Measurements from ENCODE around the gene ARID3A. TPM values are rescaled to one million over a fixed set of nuclear protein-coding genes. Genes with fewer than 3 reads are reported as not detected.

Gene ARID3A
- total and polyA plus RNA-seq, 9 donors: 1.1 to 8.1 (median 4.5) TPM

- no peak overlapping the region for H3K27ac ChIP-seq
- H3K4me3 ChIP-seq: no peak overlapping the region
- no peaks in the 10 kb centered on the region for H3K9me3 ChIP-seq
- no peaks in the 10 kb centered on the region for H3K27me3 ChIP-seq
- WGBS, 3 donors: 9 to 15% (median 11%) methylated on average over 24 to 27 of the region's 27 CpGs
- peaks cover 12% of the 10 kb centered on the region for H3K4me1 ChIP-seq (ENCODE audit: insufficient read depth)
- no peaks in the 10 kb centered on the region for H3K36me3 ChIP-seq
- intact Hi-C loops (cut with DNase I): no loop called here
- DNase-seq: peak; percentile 84 to 96 (median 89)
- TF ChIP-seq POLR2A (IDR thresholded peaks at IDR 0.05) (no peak), EP300 (IDR thresholded peaks at IDR 0.05) (no peak)
- TF ChIP-seq, protein P1, sequence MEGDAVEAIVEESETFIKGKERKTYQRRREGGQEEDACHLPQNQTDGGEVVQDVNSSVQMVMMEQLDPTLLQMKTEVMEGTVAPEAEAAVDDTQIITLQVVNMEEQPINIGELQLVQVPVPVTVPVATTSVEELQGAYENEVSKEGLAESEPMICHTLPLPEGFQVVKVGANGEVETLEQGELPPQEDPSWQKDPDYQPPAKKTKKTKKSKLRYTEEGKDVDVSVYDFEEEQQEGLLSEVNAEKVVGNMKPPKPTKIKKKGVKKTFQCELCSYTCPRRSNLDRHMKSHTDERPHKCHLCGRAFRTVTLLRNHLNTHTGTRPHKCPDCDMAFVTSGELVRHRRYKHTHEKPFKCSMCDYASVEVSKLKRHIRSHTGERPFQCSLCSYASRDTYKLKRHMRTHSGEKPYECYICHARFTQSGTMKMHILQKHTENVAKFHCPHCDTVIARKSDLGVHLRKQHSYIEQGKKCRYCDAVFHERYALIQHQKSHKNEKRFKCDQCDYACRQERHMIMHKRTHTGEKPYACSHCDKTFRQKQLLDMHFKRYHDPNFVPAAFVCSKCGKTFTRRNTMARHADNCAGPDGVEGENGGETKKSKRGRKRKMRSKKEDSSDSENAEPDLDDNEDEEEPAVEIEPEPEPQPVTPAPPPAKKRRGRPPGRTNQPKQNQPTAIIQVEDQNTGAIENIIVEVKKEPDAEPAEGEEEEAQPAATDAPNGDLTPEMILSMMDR (IDR thresholded peaks at IDR 0.05): no peak
Measured at GRCh38 chr19:944171-944567, 18.3 kb downstream of the ARID3A start.

DNA sequence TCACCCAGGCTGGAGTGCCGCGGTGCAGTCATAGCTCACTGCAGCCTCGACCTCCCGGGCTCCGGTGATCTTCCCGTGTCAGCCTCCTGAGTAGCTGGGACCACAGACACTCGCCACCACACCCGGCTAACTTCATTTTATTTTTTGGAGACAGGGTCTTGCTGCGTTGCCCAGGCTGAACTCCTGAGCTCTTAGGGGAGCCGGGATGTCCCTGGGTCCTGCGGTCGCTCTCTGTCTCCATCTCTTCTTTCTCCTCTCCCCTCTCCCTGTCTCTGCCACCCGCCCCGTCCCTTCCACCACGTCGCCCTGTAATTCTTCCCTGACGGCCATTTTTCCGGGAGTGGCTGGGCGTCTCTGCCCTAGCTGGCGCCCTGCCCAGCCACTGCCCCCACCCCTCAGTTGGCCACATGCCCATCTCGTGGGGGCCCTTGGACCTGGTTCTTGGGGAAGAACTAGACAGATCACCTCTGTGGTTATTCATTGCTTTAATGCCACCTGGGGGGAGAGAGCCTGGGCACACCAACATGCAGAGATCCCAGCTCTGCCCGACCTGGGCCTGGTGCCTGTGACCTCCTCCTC, 18.9 kb downstream of the ARID3A start:
- H3K36me3 ChIP-seq: no peaks in the 10 kb centered on the region

GRCh38 chr19:945401-946252, 19.8 kb downstream of the ARID3A start:
- no peaks in the 10 kb centered on the region for H3K27me3 ChIP-seq
- TF ChIP-seq EP300 (IDR thresholded peaks at IDR 0.05) (no peak), POLR2A (IDR thresholded peaks at IDR 0.05) (no peak)
- TF ChIP-seq, protein P1 (IDR thresholded peaks at IDR 0.05): no peak
- no peak overlapping the region for H3K4me3 ChIP-seq
- H3K9me3 ChIP-seq: no peaks in the 10 kb centered on the region
- peaks cover 12% of the 10 kb centered on the region for H3K4me1 ChIP-seq (ENCODE audit: insufficient read depth)
- peak in 1 of 5 donors; percentile 26 for DNase-seq
- 90% methylated on average over 29 to 37 of the region's 37 CpGs for WGBS, 3 donors
- H3K36me3 ChIP-seq: no peaks in the 10 kb centered on the region
- H3K27ac ChIP-seq: no peak overlapping the region
- intact Hi-C loops (cut with DNase I): no loop called here

More for the DNA sequence above, 18.9 kb downstream of the ARID3A start:
- TF ChIP-seq, protein P1 (IDR thresholded peaks at IDR 0.05): no peak
- no peak for TF ChIP-seq POLR2A (IDR thresholded peaks at IDR 0.05)
- no peak for TF ChIP-seq EP300 (IDR thresholded peaks at IDR 0.05)
- Histone ChIP-seq H3K27ac (no peak overlapping the region), H3K4me1 (ENCODE audit: insufficient read depth) (peaks cover 12% of the 10 kb centered on the region), H3K4me3 (no peak overlapping the region), H3K27me3 (no peaks in the 10 kb centered on the region), H3K9me3 (no peaks in the 10 kb centered on the region)
- WGBS, 3 donors: 53 to 60% (median 57%) methylated on average over 22 of the region's 22 CpGs
- peak in 3 of 5 donors; percentile 43 to 62 (median 57) for DNase-seq
- intact Hi-C loops (cut with DNase I): no loop called here

DNA sequence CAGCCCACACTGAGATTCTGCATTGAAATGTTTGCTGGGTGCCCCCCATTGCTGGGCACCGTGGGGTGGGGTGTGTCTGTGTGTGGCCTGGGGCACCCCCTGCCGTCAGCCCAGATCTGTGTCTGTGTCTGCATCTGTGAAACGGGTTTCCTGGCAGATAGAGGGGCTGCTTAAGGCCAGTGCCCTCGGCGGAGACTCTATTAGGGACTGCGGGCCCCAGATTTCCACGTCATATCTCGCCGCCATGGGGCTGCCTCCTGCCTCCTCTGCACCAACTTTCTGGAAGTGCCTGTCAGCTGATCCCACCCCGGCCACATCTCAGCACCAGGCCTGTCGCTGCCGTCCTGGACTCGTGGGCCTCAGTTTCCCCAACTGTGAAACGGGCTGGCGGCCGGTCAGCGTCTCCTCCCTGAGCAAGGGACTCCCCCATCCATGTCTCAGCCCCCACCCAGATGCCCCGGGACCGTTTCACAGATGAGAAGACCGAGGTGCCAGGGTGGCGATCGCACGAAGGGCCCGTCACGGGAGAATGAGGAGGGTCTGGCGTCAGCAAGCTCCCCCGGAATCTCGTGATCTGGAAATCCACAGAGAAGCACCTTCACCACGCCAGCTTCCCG, 21.4 kb downstream of the ARID3A start:
- TF ChIP-seq EP300 (IDR thresholded peaks at IDR 0.05): no peak
- TF ChIP-seq, protein P1 (IDR thresholded peaks at IDR 0.05): no peak
- TF ChIP-seq POLR2A (IDR thresholded peaks at IDR 0.05): no peak
- DNase-seq: peak in 2 of 5 donors; percentile 7 to 22
- Histone ChIP-seq H3K4me3 (no peak overlapping the region), H3K4me1 (ENCODE audit: insufficient read depth) (peaks cover 7% of the 10 kb centered on the region), H3K9me3 (no peaks in the 10 kb centered on the region), H3K27ac (no peak overlapping the region), H3K27me3 (no peaks in the 10 kb centered on the region), H3K36me3 (no peaks in the 10 kb centered on the region)
- intact Hi-C loops (cut with DNase I): no loop called here
- WGBS, 3 donors: 88 to 95% (median 92%) methylated on average over 30 of the region's 30 CpGs
